B cell (primary cell): ENCODE data around the gene PHLPP1. TPM values are rescaled to one million over a fixed set of nuclear protein-coding genes. Genes with fewer than 3 reads are reported as not detected.

Source experiments
- ATAC-seq: fragments of 200-7000 bp; cut with Tn5 transposase; one replicate; pipeline ENCODE4 v1.10.0; 2021; ENCODE audit warnings: low read depth, mild to moderate bottlenecking, moderate number of reproducible peaks, moderate library complexity
- CTCF ChIA-PET: fragments of 350-600 bp; sonication (Branson Sonifier 250); formaldehyde crosslinking; loops from one replicate; lab custom pipeline; 2021; ENCODE audit warnings: antibody characterized with exemption, inconsistent platforms; lab: Charles Lee
- POLR2A ChIA-PET: fragments of 350-600 bp; sonication (Branson Sonifier 250); formaldehyde crosslinking; loops from one replicate; lab custom pipeline; 2021; ENCODE audit warnings: antibody characterized with exemption; lab: Charles Lee
- DNase-seq: peaks from one replicate; pipeline ENCODE4 v3.0.0; 2013
- H2AFZ ChIP-seq: 2 replicates; pipeline ENCODE4 v1.6.1; 2012; ENCODE audit warnings: mild to moderate bottlenecking, low read depth, low read length; ENCODE audit not compliant: insufficient read depth, poor library complexity, severe bottlenecking
- H3K27ac ChIP-seq, 2 donors: 1 replicate in 1 of 2; 2 replicates in 1 of 2; pipeline ENCODE4 v1.5.1; 2012 to 2013; ENCODE audit warnings: low read length in 2 of 2, mild to moderate bottlenecking in 2 of 2, moderate library complexity in 1 of 2
- H3K27me3 ChIP-seq, 4 experiments: fragments of 200-600 bp in 1 of 4; sonication (generic) in 1 of 4; replicated peaks in 1 of 4; 1 replicate in 2 of 4; 2 replicates in 2 of 4; pipeline versions ENCODE4 v1.6.1 to v1.7.0; 2013 to 2016; ENCODE audit warnings: low read length in 3 of 4, mild to moderate bottlenecking in 2 of 4, mixed read lengths in 1 of 4, moderate library complexity in 1 of 4; ENCODE audit not compliant: insufficient read depth in 4 of 4, control insufficient read depth in 3 of 4; ENCODE audit errors: control extremely low read depth in 1 of 4
- H3K36me3 ChIP-seq, 2 experiments: replicated peaks in 1 of 2; 1 replicate in 1 of 2; 2 replicates in 1 of 2; pipeline versions ENCODE4 v1.6.1 to v1.7.1; 2013; ENCODE audit warnings: low read length in 1 of 2; ENCODE audit not compliant: insufficient read depth in 2 of 2, control insufficient read depth in 1 of 2; ENCODE audit errors: control extremely low read depth in 1 of 2, extremely low read depth in 1 of 2
- H3K4me1 ChIP-seq, 2 donors: fragments of 200-600 bp in 1 of 2; sonication (generic) in 1 of 2; 1 replicate in 1 of 2; 2 replicates in 1 of 2; pipeline versions ENCODE4 v1.5.1 to v1.6.1; 2013 to 2017; ENCODE audit warnings: low read length in 2 of 2; ENCODE audit not compliant: control insufficient read depth in 2 of 2, insufficient read depth in 2 of 2
- H3K4me2 ChIP-seq: replicated peaks from 2 replicates; pipeline ENCODE3; 2012; ENCODE audit warnings: mild to moderate bottlenecking, low read depth, low read length; ENCODE audit not compliant: poor library complexity, severe bottlenecking
- H3K4me3 ChIP-seq, 5 experiments: fragments of 200-600 bp in 1 of 5; sonication (generic) in 1 of 5; 1 replicate in 3 of 5; 2 replicates in 2 of 5; pipeline versions ENCODE4 v1.5.1 to v1.7.0; 2011 to 2016; ENCODE audit warnings: low read length in 4 of 5, mild to moderate bottlenecking in 4 of 5, low read depth in 2 of 5, control low read depth in 1 of 5, moderate library complexity in 1 of 5; ENCODE audit not compliant: insufficient read depth in 1 of 5; ENCODE audit errors: control extremely low read depth in 1 of 5, extremely low read depth in 1 of 5
- H3K79me2 ChIP-seq: fragments of 200-600 bp; sonication (generic); one replicate; pipeline ENCODE4 v1.6.0; 2016; ENCODE audit warnings: low read length; ENCODE audit not compliant: control insufficient read depth, insufficient read depth
- H3K9ac ChIP-seq: fragments of 200-600 bp; sonication (generic); 2 replicates; pipeline ENCODE4 v1.6.1; 2017; ENCODE audit warnings: mild to moderate bottlenecking, low read length, moderate library complexity
- H3K9me3 ChIP-seq, 3 donors: one replicate each; pipeline versions ENCODE4 v1.6.1 to v1.7.1; 2013; ENCODE audit warnings: low read length in 2 of 3; ENCODE audit not compliant: control insufficient read depth in 2 of 3, insufficient read depth in 1 of 3; ENCODE audit errors: control extremely low read depth in 1 of 3
- H4K20me1 ChIP-seq: 2 replicates; pipeline ENCODE4 v1.6.0; 2012; ENCODE audit warnings: mild to moderate bottlenecking, low read length; ENCODE audit not compliant: insufficient read depth, control insufficient read depth, poor library complexity, severe bottlenecking
- H3K27ac Mint-ChIP-seq: one replicate; pipeline ENCODE4 v1.8.0; 2021; ENCODE audit warnings: mixed read lengths
- H3K27me3 Mint-ChIP-seq: one replicate; pipeline ENCODE4 v1.8.0; 2021; ENCODE audit warnings: mixed read lengths
- H3K4me1 Mint-ChIP-seq: one replicate; pipeline ENCODE4 v1.8.0; 2021; ENCODE audit warnings: mixed read lengths
- H3K4me3 Mint-ChIP-seq: one replicate; pipeline ENCODE4 v1.8.0; 2021; ENCODE audit warnings: mixed read lengths
- H3K9me3 Mint-ChIP-seq: one replicate; pipeline ENCODE4 v1.8.0; 2022; ENCODE audit warnings: mixed read lengths; ENCODE audit not compliant: insufficient read depth
- EZH2 ChIP-seq: IDR thresholded peaks from 2 replicates; pipeline ENCODE4 v1.6.1; 2012; ENCODE audit warnings: borderline replicate concordance, low read depth, mild to moderate bottlenecking, moderate library complexity, low read length; ENCODE audit not compliant: insufficient read depth, poor library complexity, severe bottlenecking
- WGBS: methylation state at CpG from one replicate; pipeline ENCODE4 v1.1.5; 2013; ENCODE audit warnings: missing lambda C conversion rate; ENCODE audit not compliant: insufficient coverage; 5-methylcytosine and 5-hydroxymethylcytosine counted together
- intact Hi-C: fragments of 100-400 bp; cut with micrococcal nuclease; formaldehyde crosslinking; loops from one replicate; pipeline ENCODE4 v1.10.0; 2022
- polyA plus RNA-seq: library from polyadenylated mRNA; depleted of rRNA; stranded (reverse); fragments of >200 nt; gene quantifications from 2 replicates; pipeline ENCODE4 v1.2.3, GENCODE V29; 2012
- total RNA-seq, 2 donors: library from RNA; stranded (reverse); fragments of 120-200 nt in 1 of 2; gene quantifications; 1 replicate in 1 of 2; 2 replicates in 1 of 2; pipeline versions ENCODE4 v1.2.3 to v1.2.4, GENCODE V29; 2013 to 2022
- TF ChIP-seq, protein P1 (sequence below): fragments of 200-600 bp; IDR thresholded peaks from one replicate; pipeline ENCODE4 v1.8.0; 2022; ENCODE audit warnings: antibody characterized with exemption, mild to moderate bottlenecking

PHLPP1 gene
- total and polyA plus RNA-seq, 2 donors (not counting 1 experiment from before 2014, with no cell fraction given), result 3.0 to 20.7 TPM

DNA sequence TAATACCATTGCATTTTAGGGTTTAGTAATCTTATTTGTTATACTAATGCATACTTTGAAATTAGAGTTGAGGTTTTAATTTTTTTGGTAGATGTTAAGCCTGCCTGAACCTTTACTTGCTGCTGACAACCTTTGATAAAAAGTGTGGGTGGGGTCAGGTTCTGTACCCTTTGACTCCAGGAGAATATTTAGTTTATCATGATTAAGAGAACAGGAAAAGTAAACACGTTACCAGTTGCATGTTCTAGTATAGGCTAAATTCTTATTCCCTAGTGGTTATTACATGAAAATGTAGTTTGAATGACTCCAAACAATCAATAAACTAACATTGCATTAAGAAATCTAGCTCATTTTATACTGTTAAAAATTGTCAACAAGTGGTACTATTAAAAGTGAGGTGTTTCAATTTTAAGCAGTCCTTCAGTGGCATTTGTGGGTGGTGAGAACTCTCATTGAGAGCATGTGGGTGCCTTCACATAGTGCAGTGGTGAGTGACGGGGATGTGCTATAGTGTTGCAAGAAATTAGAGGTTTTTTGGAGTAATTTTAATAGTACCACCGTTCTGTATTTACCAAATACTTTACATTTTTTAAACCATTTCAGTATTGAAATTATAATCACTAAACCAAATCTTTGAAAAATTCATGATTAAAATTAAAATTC is 29.9 kb downstream of the PHLPP1 start:
- intact Hi-C loops, result no loop called here
- Histone ChIP-seq H3K4me2 (no peak overlapping the region), H3K27me3 (no peaks in the 10 kb centered on the region), H2AFZ (no peak overlapping the region), H3K4me1 (peaks cover 18 to 29% of the 10 kb centered on the region in 2 donors), H3K27ac (peak overlapping the region in 1 of 2 donors; percentile 75), H3K9me3 (no peaks in the 10 kb centered on the region), H3K79me2 (peaks cover 31% of the 10 kb centered on the region), H3K36me3 (no peaks in the 10 kb centered on the region), H4K20me1 (no peaks in the 10 kb centered on the region), H3K9ac (no peak overlapping the region), H3K4me3 (no peak overlapping the region)
- CTCF ChIA-PET, result interaction anchor here (0.9 kb wide), 1 partner anchor 9 kb away, joined by 3 read pairs; no protein-coding TSS in a partner anchor
- no peak for TF ChIP-seq EZH2
- TF ChIP-seq, protein P1, sequence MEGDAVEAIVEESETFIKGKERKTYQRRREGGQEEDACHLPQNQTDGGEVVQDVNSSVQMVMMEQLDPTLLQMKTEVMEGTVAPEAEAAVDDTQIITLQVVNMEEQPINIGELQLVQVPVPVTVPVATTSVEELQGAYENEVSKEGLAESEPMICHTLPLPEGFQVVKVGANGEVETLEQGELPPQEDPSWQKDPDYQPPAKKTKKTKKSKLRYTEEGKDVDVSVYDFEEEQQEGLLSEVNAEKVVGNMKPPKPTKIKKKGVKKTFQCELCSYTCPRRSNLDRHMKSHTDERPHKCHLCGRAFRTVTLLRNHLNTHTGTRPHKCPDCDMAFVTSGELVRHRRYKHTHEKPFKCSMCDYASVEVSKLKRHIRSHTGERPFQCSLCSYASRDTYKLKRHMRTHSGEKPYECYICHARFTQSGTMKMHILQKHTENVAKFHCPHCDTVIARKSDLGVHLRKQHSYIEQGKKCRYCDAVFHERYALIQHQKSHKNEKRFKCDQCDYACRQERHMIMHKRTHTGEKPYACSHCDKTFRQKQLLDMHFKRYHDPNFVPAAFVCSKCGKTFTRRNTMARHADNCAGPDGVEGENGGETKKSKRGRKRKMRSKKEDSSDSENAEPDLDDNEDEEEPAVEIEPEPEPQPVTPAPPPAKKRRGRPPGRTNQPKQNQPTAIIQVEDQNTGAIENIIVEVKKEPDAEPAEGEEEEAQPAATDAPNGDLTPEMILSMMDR, result no peak
- Mint-ChIP-seq H3K27me3 (no peaks in the 10 kb centered on the region), H3K4me1 (peaks cover 34% of the 10 kb centered on the region), H3K4me3 (no peak overlapping the region), H3K9me3 (no peaks in the 10 kb centered on the region), H3K27ac (peak overlapping the region; percentile 41)
- DNase-seq (no peak), ATAC-seq (no peak)
- POLR2A ChIA-PET, result no interaction called here
- whole genome bisulfite sequencing, result no CpG with 5 or more reads among the region's 3 CpGs

DNA sequence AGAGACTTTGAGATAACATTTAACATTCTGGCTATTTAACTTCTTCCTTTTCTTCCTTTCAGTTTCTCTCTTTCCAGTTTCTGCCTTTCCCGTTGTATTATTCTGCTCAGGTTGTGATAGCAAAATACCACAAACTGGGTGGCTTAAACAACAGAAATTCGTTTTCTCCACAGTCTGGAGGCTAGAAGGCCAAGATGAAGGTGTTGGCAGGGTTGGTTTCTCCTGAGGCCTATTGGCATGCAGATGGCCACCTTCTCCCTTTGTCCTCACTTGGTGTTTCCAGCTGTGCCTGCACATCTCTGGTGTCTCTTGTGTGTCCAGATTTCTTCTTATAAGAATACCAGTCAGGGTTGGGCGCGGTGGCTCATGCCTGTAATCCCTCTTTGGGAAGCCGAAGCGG is 34.0 kb downstream of the PHLPP1 start:
- Histone ChIP-seq H2AFZ (no peak overlapping the region), H3K4me2 (no peak overlapping the region), H4K20me1 (no peaks in the 10 kb centered on the region), H3K4me1 (peaks cover 14 to 21% of the 10 kb centered on the region in 2 donors), H3K36me3 (no peaks in the 10 kb centered on the region), H3K27me3 (no peaks in the 10 kb centered on the region), H3K4me3 (no peak overlapping the region), H3K9ac (no peak overlapping the region), H3K79me2 (peaks cover 51% of the 10 kb centered on the region), H3K9me3 (no peaks in the 10 kb centered on the region), H3K27ac (no peak overlapping the region)
- no peak overlapping the region for H3K27ac Mint-ChIP-seq
- POLR2A ChIA-PET, result no interaction called here
- intact Hi-C loops, result no loop called here
- CTCF ChIA-PET, result no interaction called here
- peaks cover 30% of the 10 kb centered on the region for H3K4me1 Mint-ChIP-seq
- DNase-seq (no peak), ATAC-seq (no peak)
- H3K4me3 Mint-ChIP-seq, result no peak overlapping the region
- TF ChIP-seq, protein P1, result no peak
- no peak for TF ChIP-seq EZH2
- no peaks in the 10 kb centered on the region for H3K9me3 Mint-ChIP-seq
- no peaks in the 10 kb centered on the region for H3K27me3 Mint-ChIP-seq
- 100% methylated on average over 1 of the region's 6 CpGs for WGBS
